ENCODE measurements around the gene SLAMF7.

The SLAMF7 gene

DNA sequence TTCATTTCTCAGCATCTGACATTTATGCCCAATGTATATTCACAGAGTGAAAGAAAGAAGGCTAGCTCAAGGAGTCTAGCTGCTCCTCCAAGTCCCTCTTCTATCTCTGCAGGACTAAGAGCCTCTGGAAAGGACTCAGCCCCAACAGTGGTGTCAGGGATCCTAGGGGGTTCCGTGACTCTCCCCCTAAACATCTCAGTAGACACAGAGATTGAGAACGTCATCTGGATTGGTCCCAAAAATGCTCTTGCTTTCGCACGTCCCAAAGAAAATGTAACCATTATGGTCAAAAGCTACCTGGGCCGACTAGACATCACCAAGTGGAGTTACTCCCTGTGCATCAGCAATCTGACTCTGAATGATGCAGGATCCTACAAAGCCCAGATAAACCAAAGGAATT lies 60.6 kb downstream of the SLAMF7 start:
- in situ Hi-C loops (cut with HindIII; ENCODE audit: low sequenced_read_pairs): no loop called here

DNA sequence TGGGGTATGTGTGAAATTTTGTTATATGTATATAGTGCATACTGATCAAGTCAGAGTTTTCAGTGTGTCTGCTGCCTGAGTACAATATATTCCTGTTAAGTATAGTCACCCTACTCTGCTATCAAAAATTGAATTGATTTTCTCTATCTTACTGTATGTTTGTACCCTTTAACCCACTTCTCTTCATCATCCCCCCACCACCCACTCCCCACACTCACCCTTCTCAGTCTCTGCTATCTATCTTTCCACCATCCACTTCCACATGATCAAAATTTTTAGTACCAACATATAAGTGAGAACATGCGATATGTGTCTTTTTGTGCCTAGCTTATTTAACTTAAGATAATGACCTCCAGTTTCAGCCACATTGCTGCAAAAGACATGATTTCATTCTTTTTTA lies 61.1 kb downstream of the SLAMF7 start:
- in situ Hi-C loops (cut with HindIII; ENCODE audit: low sequenced_read_pairs): no loop called here

DNA sequence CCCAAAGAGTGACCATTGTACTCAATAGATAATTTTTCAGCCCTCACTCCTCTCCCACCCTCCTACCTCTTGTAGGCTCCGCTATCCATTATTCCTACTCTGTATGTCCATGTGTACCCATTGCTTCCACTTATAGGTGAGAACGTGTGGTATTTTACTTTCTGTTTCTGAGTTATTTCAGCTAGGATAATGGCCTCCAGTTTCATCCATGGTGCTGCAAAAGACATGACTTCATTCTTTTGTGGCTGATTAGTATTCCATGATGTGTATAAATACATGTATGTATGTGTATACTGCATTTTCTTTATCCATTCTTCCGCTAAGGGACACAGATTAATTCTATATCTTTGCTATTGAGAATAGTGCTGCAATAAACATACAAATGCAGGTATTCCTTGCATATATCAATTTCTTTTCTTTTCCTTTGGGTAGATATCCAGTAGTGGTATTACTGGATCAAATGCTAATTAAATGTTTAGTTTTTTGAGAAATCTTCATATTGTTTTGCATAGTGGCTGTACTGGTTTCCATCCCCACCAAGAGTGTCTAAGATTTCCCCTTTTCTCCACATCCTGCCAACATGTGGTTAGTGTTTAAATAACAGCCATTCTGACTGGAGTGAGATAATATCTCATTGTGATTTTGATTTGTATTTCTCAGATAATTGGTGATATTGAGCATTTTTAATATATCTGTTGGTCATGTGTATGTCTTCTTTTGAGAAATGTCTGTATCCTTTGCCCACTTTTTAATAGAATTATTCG lies 61.8 kb downstream of the SLAMF7 start:
- in situ Hi-C loops (cut with HindIII; ENCODE audit: low sequenced_read_pairs): no loop called here

DNA sequence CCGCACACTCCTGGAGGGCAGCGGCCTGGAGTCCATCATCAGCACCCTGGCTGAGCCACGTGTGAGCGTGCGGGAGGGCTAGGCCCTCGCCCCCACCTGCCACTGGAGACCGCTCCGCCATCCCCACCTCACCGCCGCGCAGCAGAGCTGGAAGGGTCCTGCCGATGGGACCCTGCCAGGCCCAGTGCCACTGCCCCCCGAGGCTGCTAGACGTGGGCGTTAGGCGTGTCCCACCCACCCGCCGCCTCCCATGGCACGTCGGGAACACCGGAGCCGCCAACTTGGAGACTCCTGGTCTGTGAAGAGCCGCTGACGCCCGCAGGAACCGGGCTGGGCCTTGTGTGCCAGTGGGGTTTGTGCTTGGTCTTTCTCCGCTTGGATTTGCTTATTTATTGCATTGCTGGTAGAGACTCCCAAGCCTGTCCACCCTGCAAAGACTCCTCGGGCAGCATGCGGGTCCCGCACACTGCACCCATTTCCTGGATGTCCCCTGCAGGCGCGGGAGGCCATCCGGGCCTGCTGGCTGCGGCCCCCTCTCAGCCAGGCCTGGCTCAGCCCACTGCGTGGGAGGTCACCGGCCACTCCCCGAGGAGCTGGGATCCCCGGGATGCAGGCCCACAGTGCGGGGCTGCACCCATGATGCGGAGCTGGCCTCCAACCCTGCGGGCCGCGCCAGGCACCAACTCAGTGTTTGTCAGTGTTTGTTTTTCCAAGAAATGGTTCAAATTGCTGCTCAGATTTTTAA lies 63.0 kb downstream of the SLAMF7 start:
- in situ Hi-C loops (cut with HindIII; ENCODE audit: low sequenced_read_pairs): no loop called here
